Measurements from ENCODE around the gene ZNF275.

The ZNF275 gene

GRCh38 chrX:153312842-153313241 lies 21.1 kb upstream of the ZNF275 start:
- Histone ChIP-seq H4K8ac (ENCODE audit: low read depth, low read length) (no peak overlapping the region), H3K4me1 (ENCODE audit: control insufficient read depth in 2 of 2, insufficient read depth in 1 of 2, low read depth in 1 of 2, low read length in 2 of 2) (peaks cover 0 to 3% of the 10 kb centered on the region in 2 donors), H2BK5ac (ENCODE audit: low read length) (no peak overlapping the region), H2AFZ (ENCODE audit: low read length) (no peak overlapping the region), H2BK120ac (ENCODE audit: low read depth, low read length) (no peak overlapping the region), H3K9ac (ENCODE audit: low read depth, low read length, poor library complexity) (no peak overlapping the region), H3K4me2 (ENCODE audit: insufficient read depth, low read length, poor library complexity, severe bottlenecking) (no peak overlapping the region), H3K18ac (ENCODE audit: low read length) (no peak overlapping the region), H3K9me3 (replicated peaks in 1 of 2; ENCODE audit: control insufficient read depth in 2 of 2, insufficient read depth in 1 of 2, low read depth in 1 of 2, low read length in 2 of 2) (no peaks in the 10 kb centered on the region), H3K14ac (ENCODE audit: low read length) (no peak overlapping the region), H2AK5ac (ENCODE audit: low read depth, low read length) (no peak overlapping the region), H3K4ac (ENCODE audit: low read length) (no peak overlapping the region), H2BK12ac (ENCODE audit: low read length) (no peak overlapping the region), H3K36me3 (replicated peaks in 1 of 2; ENCODE audit: control insufficient read depth in 2 of 2, insufficient read depth in 2 of 2, low read length in 2 of 2) (no peaks in the 10 kb centered on the region), H3K79me1 (ENCODE audit: low read depth, low read length) (no peaks in the 10 kb centered on the region), H3K4me3 (ENCODE audit: low read length in 2 of 2) (no peak overlapping the region), H3K23ac (ENCODE audit: low read depth, low read length, poor library complexity) (no peak overlapping the region), H4K91ac (ENCODE audit: low read depth, low read length, poor library complexity) (no peak overlapping the region), H3K27ac (replicated peaks; ENCODE audit: low read length) (no peak overlapping the region), H3K27me3 (ENCODE audit: control insufficient read depth in 3 of 3, insufficient read depth in 3 of 3, low read depth in 1 of 3, low read length in 3 of 3) (peaks cover 0 to 38% (median 0%) of the 10 kb centered on the region in 3 experiments), H2BK15ac (ENCODE audit: low read length) (no peak overlapping the region)
- DNase-seq (ENCODE audit: low spot score), result no peak
- WGBS, 2 donors (ENCODE audit: extremely low coverage in 2 of 2, insufficient read length in 2 of 2, insufficient replicate concordance in 1 of 2), result no CpG with 5 or more reads among the region's 1 CpG

- Histone ChIP-seq H3K27me3 (ENCODE audit: control insufficient read depth in 3 of 3, insufficient read depth in 3 of 3, low read depth in 1 of 3, low read length in 3 of 3) (peaks cover 0 to 15% (median 0%) of the 10 kb centered on the region in 3 experiments), H3K18ac (ENCODE audit: low read length) (no peak overlapping the region), H2BK5ac (ENCODE audit: low read length) (no peak overlapping the region), H4K91ac (ENCODE audit: low read depth, low read length, poor library complexity) (no peak overlapping the region), H2BK15ac (ENCODE audit: low read length) (no peak overlapping the region), H3K4me1 (ENCODE audit: control insufficient read depth in 2 of 2, insufficient read depth in 1 of 2, low read depth in 1 of 2, low read length in 2 of 2) (peaks cover 0 to 6% of the 10 kb centered on the region in 2 donors), H3K36me3 (replicated peaks in 1 of 2; ENCODE audit: control insufficient read depth in 2 of 2, insufficient read depth in 2 of 2, low read length in 2 of 2) (no peaks in the 10 kb centered on the region), H3K4ac (ENCODE audit: low read length) (no peak overlapping the region), H4K8ac (ENCODE audit: low read depth, low read length) (no peak overlapping the region), H3K4me3 (ENCODE audit: low read length in 2 of 2) (no peak overlapping the region), H2BK120ac (ENCODE audit: low read depth, low read length) (no peak overlapping the region), H3K79me1 (ENCODE audit: low read depth, low read length) (no peaks in the 10 kb centered on the region), H2AFZ (ENCODE audit: low read length) (no peak overlapping the region), H2AK5ac (ENCODE audit: low read depth, low read length) (no peak overlapping the region), H3K9ac (ENCODE audit: low read depth, low read length, poor library complexity) (no peak overlapping the region), H3K14ac (ENCODE audit: low read length) (no peak overlapping the region), H2BK12ac (ENCODE audit: low read length) (no peak overlapping the region), H3K27ac (replicated peaks; ENCODE audit: low read length) (no peak overlapping the region), H3K23ac (ENCODE audit: low read depth, low read length, poor library complexity) (no peak overlapping the region), H3K9me3 (replicated peaks in 1 of 2; ENCODE audit: control insufficient read depth in 2 of 2, insufficient read depth in 1 of 2, low read depth in 1 of 2, low read length in 2 of 2) (no peaks in the 10 kb centered on the region), H3K4me2 (ENCODE audit: insufficient read depth, low read length, poor library complexity, severe bottlenecking) (no peak overlapping the region)
- no CpG with 5 or more reads among the region's 8 CpGs for WGBS, 2 donors (ENCODE audit: extremely low coverage in 2 of 2, insufficient read length in 2 of 2, insufficient replicate concordance in 1 of 2)
- DNase-seq (ENCODE audit: low spot score), result no peak
Observed at GRCh38 chrX:153317306-153317705, 16.6 kb upstream of the ZNF275 start.

- no peak for DNase-seq (ENCODE audit: low spot score)
- WGBS, 2 donors (ENCODE audit: extremely low coverage in 2 of 2, insufficient read length in 2 of 2, insufficient replicate concordance in 1 of 2), result no CpG with 5 or more reads among the region's 20 CpGs
- Histone ChIP-seq H3K4me3 (ENCODE audit: low read length in 2 of 2) (no peak overlapping the region), H3K4me2 (ENCODE audit: insufficient read depth, low read length, poor library complexity, severe bottlenecking) (no peak overlapping the region), H2BK15ac (ENCODE audit: low read length) (no peak overlapping the region), H2AFZ (ENCODE audit: low read length) (no peak overlapping the region), H3K23ac (ENCODE audit: low read depth, low read length, poor library complexity) (no peak overlapping the region), H3K18ac (ENCODE audit: low read length) (no peak overlapping the region), H3K4ac (ENCODE audit: low read length) (no peak overlapping the region), H2BK5ac (ENCODE audit: low read length) (no peak overlapping the region), H2BK120ac (ENCODE audit: low read depth, low read length) (no peak overlapping the region), H3K27ac (replicated peaks; ENCODE audit: low read length) (no peak overlapping the region), H3K14ac (ENCODE audit: low read length) (no peak overlapping the region), H3K36me3 (replicated peaks in 1 of 2; ENCODE audit: control insufficient read depth in 2 of 2, insufficient read depth in 2 of 2, low read length in 2 of 2) (no peaks in the 10 kb centered on the region), H3K27me3 (ENCODE audit: control insufficient read depth in 3 of 3, insufficient read depth in 3 of 3, low read depth in 1 of 3, low read length in 3 of 3) (peaks cover 0 to 20% (median 0%) of the 10 kb centered on the region in 3 experiments), H3K9ac (ENCODE audit: low read depth, low read length, poor library complexity) (no peak overlapping the region), H4K91ac (ENCODE audit: low read depth, low read length, poor library complexity) (no peak overlapping the region), H2BK12ac (ENCODE audit: low read length) (no peak overlapping the region), H3K9me3 (replicated peaks in 1 of 2; ENCODE audit: control insufficient read depth in 2 of 2, insufficient read depth in 1 of 2, low read depth in 1 of 2, low read length in 2 of 2) (no peaks in the 10 kb centered on the region), H3K79me1 (ENCODE audit: low read depth, low read length) (no peaks in the 10 kb centered on the region), H4K8ac (ENCODE audit: low read depth, low read length) (no peak overlapping the region), H3K4me1 (ENCODE audit: control insufficient read depth in 2 of 2, insufficient read depth in 1 of 2, low read depth in 1 of 2, low read length in 2 of 2) (peaks cover 0 to 6% of the 10 kb centered on the region in 2 donors), H2AK5ac (ENCODE audit: low read depth, low read length) (no peak overlapping the region)
Observed at GRCh38 chrX:153317996-153318722, 15.8 kb upstream of the ZNF275 start.

- Histone ChIP-seq H3K14ac (ENCODE audit: low read length) (no peak overlapping the region), H3K27ac (replicated peaks; ENCODE audit: low read length) (no peak overlapping the region), H2AFZ (ENCODE audit: low read length) (no peak overlapping the region), H3K23ac (ENCODE audit: low read depth, low read length, poor library complexity) (no peak overlapping the region), H3K79me1 (ENCODE audit: low read depth, low read length) (no peaks in the 10 kb centered on the region), H2BK120ac (ENCODE audit: low read depth, low read length) (no peak overlapping the region), H3K9me3 (replicated peaks in 1 of 2; ENCODE audit: control insufficient read depth in 2 of 2, insufficient read depth in 1 of 2, low read depth in 1 of 2, low read length in 2 of 2) (no peaks in the 10 kb centered on the region), H3K27me3 (ENCODE audit: control insufficient read depth in 3 of 3, insufficient read depth in 3 of 3, low read depth in 1 of 3, low read length in 3 of 3) (peaks cover 0 to 23% (median 0%) of the 10 kb centered on the region in 3 experiments), H2BK12ac (ENCODE audit: low read length) (no peak overlapping the region), H3K4ac (ENCODE audit: low read length) (no peak overlapping the region), H3K18ac (ENCODE audit: low read length) (no peak overlapping the region), H3K36me3 (replicated peaks in 1 of 2; ENCODE audit: control insufficient read depth in 2 of 2, insufficient read depth in 2 of 2, low read length in 2 of 2) (no peaks in the 10 kb centered on the region), H4K91ac (ENCODE audit: low read depth, low read length, poor library complexity) (no peak overlapping the region), H3K4me1 (ENCODE audit: control insufficient read depth in 2 of 2, insufficient read depth in 1 of 2, low read depth in 1 of 2, low read length in 2 of 2) (peaks cover 0 to 6% of the 10 kb centered on the region in 2 donors), H3K9ac (ENCODE audit: low read depth, low read length, poor library complexity) (no peak overlapping the region), H3K4me3 (ENCODE audit: low read length in 2 of 2) (no peak overlapping the region), H2BK5ac (ENCODE audit: low read length) (no peak overlapping the region), H2AK5ac (ENCODE audit: low read depth, low read length) (no peak overlapping the region), H3K4me2 (ENCODE audit: insufficient read depth, low read length, poor library complexity, severe bottlenecking) (no peak overlapping the region), H4K8ac (ENCODE audit: low read depth, low read length) (no peak overlapping the region), H2BK15ac (ENCODE audit: low read length) (no peak overlapping the region)
- DNase-seq (ENCODE audit: low spot score), result no peak
- no CpG with 5 or more reads among the region's 7 CpGs for WGBS, 2 donors (ENCODE audit: extremely low coverage in 2 of 2, insufficient read length in 2 of 2, insufficient replicate concordance in 1 of 2)
Observed at GRCh38 chrX:153318811-153319210, 15.1 kb upstream of the ZNF275 start.

Measured in neuronal stem cell (in vitro differentiated cells).